Measurements from ENCODE around the gene PTOV1. TPM values are rescaled to one million over a fixed set of nuclear protein-coding genes. Genes with fewer than 3 reads are reported as not detected.

PTOV1 gene
- total and polyA plus RNA-seq, 10 of the 15 experiments (the other 5 are each of a cell fraction or from before 2014, with no cell fraction given) = 3.2 to 83.5 (median 22.3) TPM

DNA sequence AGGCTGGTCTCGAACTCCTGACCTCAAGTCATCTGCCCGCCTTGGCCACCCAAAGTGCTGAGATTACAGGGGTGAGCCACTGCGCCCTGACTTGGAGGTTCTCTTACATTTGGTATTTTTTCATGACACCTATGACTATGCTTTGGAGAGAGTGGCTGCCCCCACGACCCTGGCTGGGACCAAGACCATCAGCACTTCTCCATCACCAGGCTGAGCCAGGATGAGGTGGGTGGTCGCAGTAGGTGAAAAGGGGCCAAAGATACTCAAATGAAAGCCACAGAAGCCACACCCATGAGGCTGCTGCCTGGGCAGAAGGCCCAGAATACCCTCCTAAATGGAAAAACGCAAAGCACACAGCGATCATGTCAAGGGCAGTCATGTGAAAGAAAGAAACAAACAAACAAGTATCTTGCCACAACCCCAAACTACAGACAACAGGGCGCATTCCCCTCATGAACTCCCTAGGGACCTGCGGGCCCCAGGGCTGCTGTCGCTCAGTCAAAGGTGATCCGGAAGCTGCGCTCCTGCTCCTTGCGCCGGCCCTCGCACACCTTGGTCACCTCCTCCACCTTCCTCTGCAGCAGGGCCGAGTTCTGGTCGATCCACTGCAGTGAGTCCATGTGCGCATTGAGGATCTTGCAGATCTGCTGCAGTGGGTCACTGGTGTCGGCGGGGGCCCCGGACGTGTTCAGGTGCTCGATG, 56.9 kb downstream of the PTOV1 start (continued):
- TF ChIP-seq WRNIP1 (IDR thresholded peaks at IDR 0.05; ENCODE audit: borderline replicate concordance, low read depth, low read length) (no peak), EGR1 (IDR thresholded peaks at IDR 0.05; ENCODE audit: borderline replicate concordance in 1 of 2, low read depth in 2 of 2, low read length in 2 of 2) (no peak), BCLAF1 (IDR thresholded peaks at IDR 0.05) (no peak), SMARCA5 (IDR thresholded peaks at IDR 0.05) (peak; percentile 67; the same call in 1 of the 2 replicates), EZH2 (IDR thresholded peaks at IDR 0.05; ENCODE audit: borderline replicate concordance, control insufficient read depth, low read depth, low read length) (no peak), YY1 (IDR thresholded peaks at IDR 0.05; ENCODE audit: low read depth, low read length) (0 out of 2 replicates have a peak, but pooled peaks have one; percentile 16)

Data from GM12878 (cell line).